ENCODE data around the gene TPRKB.
A peak's percentile ranks its signal among the peaks of the same experiment; 100 is the strongest.
"Not testable (repeated sequence)": the region's sequence is repeated elsewhere in the genome, so short reads cannot be mapped to it uniquely, and the experiment has no call there.

The TPRKB gene

DNA sequence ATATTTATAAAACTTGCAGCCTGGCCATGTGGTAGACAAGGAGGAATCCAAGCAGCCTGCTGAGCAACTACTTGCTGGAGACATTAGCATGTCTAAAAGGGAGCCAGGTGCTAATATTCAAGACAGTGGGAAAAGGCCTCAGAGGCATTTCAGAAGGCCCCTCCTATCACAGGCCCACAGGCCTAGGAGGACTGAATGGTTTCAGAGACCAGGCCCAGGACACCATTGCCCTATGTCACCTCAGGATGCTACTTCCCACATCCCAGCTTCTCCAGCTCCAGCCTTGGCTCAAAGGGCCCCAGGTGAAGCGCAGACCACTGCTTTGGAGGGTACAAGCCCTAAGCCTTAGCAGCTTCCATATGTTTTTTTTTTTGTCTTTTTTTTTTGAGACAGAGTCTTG is 39.0 kb downstream of the TPRKB start:
- DNase-seq, result no peak

DNA sequence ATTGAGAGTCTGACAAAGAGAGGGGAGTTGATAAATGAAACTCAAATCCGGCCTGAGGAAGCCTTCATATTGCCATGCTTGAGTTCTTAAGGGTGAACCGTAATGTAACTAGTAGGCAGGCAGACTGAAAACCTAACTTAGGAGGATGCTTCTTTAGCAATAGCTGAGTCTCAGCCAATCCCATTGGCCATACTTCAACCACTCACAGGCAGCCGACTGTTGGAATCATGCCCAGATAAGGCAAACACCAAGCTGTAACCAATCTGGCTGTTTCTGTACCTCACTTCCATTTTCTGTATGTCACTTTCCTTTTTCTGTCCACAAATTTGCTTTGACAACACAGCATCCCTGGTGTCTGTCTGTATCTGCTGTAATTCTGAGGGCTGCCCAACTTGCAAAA is 39.5 kb downstream of the TPRKB start:
- no peak for DNase-seq

- DNase-seq, result not testable (repeated sequence)
These were observed 40.2 kb downstream of the TPRKB start for GRCh38 chr2:73696985-73697384.

- DNase-seq, result not testable (repeated sequence)
These were observed 40.6 kb downstream of the TPRKB start for GRCh38 chr2:73696521-73696920.

- DNase-seq, result peak; percentile 20
These were observed 46.6 kb downstream of the TPRKB start for GRCh38 chr2:73690372-73691088.

- not testable (repeated sequence) for DNase-seq
These were observed 48.7 kb downstream of the TPRKB start for GRCh38 chr2:73688494-73688893.

- no peak for DNase-seq
These were observed 51.2 kb downstream of the TPRKB start for GRCh38 chr2:73685764-73686438.

DNA sequence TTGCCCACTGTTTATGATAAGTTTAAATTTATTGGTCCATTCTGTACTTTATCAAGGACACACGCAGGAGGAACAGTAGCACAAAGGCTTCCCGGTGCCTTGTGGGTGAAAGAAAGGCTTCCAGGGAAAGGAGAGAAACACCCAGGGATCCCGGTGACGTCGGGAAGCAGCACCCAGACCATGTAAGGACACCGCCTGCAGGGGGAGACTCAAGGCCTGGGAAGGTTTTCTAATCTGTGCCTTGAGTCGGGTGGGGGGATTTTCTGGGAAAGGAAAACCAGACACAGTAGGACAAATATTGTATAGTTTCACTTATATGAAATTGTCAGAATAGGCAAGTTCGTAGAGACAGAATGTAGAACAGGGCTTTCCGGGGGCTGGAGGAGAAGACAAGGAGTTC is 52.2 kb downstream of the TPRKB start:
- DNase-seq, result not testable (repeated sequence)

DNA sequence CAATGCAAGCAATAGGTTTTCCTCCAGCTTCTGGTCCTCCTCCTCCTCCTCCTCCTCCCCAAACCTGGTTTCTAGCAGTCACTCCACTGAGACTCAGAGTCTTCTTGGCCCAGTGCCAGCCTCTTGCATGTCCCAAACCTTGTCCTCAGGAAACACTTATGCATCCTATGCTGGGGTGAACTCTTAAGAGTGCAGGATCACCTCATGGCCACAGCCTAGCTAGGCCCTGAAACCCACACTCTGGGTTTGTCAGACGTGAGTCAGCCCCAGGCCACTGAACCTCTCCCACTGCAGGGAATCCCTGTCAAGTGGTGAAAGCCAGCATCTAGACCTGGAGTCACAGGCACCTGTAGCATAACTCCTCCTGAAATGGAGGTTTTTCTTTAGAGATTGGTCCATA is 52.8 kb downstream of the TPRKB start:
- DNase-seq, result not testable (repeated sequence)

DNA sequence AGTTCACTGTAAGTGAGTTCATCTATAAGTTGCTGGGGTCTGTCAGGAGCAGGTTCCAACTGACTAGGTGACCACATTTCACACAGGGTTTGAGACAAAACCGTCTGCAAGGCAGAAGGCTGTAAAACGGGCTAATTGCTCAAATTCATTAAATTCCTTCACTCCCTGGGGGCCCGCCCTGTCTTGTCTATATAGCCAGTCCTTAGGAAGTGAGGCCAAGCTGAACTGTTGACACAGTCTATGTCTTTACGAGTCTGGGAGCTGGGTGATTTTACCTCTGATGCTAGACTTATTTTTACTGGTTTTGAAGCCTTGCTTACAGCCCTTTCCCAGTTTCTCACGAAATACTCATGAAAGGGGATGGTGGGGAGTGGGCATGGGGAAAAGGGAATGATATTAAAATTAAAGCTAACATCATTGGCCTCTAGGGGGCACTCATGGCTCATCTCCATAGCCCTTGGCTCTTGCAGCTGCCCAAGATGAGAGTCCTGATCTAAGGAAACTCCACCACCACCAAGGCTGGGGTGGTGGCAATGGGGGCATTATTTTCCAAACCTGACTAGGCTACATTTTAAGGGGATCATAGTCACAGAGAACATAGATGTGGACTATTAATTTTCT is 57.1 kb downstream of the TPRKB start:
- DNase-seq, result not testable (repeated sequence)
